ENCODE data around the gene DHX58.

Gene DHX58

GRCh38 chr17:42126836-42127235 lies 14.3 kb upstream of the DHX58 start:
- no peak overlapping the region for H3K27ac ChIP-seq
- TF ChIP-seq CTCF (conservative IDR thresholded peaks at IDR 0.05): no peak

- H3K27ac ChIP-seq: no peak overlapping the region
- TF ChIP-seq CTCF (conservative IDR thresholded peaks at IDR 0.05): no peak
These were observed 13.1 kb upstream of the DHX58 start for GRCh38 chr17:42125565-42125964.

GRCh38 chr17:42124256-42124655 lies 11.7 kb upstream of the DHX58 start:
- no peak for TF ChIP-seq CTCF (conservative IDR thresholded peaks at IDR 0.05)
- H3K27ac ChIP-seq: no peak overlapping the region

- peak within 1 kb of the TSS; percentile 78; the same call in 1 of the 2 replicates for H3K27ac ChIP-seq
- no peak for TF ChIP-seq CTCF (conservative IDR thresholded peaks at IDR 0.05)
These were observed 10.1 kb upstream of the DHX58 start, which contains the start of gene HSPB9 for GRCh38 chr17:42122371-42123303. Gene HSPB9 (plus strand): TSS chr17:42122804. CDS start chr17:42122851, 47 bp downstream.

- no peak for TF ChIP-seq CTCF (conservative IDR thresholded peaks at IDR 0.05)
- H3K27ac ChIP-seq: peak within 1 kb of the TSS; percentile 78; the same call in 1 of the 2 replicates
These were observed 8.6 kb upstream of the DHX58 start, which contains the start of gene KAT2A for GRCh38 chr17:42120770-42121769. Gene KAT2A (minus strand): TSS chr17:42121367. CDS start chr17:42121304, 63 bp downstream.

- peak overlapping the region; percentile 78; the same call in 1 of the 2 replicates for H3K27ac ChIP-seq
- TF ChIP-seq CTCF (conservative IDR thresholded peaks at IDR 0.05): no peak
These were observed 7.8 kb upstream of the DHX58 start for GRCh38 chr17:42120161-42120769.

All from VCaP (cell line).